Testis (tissue), 3 donors: ENCODE data around the gene ADAMTS13. TPM values are rescaled to one million over a fixed set of nuclear protein-coding genes. Genes with fewer than 3 reads are reported as not detected.
"Not testable (repeated sequence)": the region's sequence is repeated elsewhere in the genome, so short reads cannot be mapped to it uniquely, and the experiment has no call there.

Source experiments
- DNase-seq: peaks from one replicate; pipeline ENCODE4 v3.0.0-alpha.2; 2019
- H3K27ac ChIP-seq, 2 donors: fragments of 200-600 bp; sonication (generic); one replicate each; pipeline ENCODE4 v1.5.1; 2019
- H3K27me3 ChIP-seq: fragments of 200-600 bp; sonication (generic); one replicate; pipeline ENCODE4 v1.5.1; 2019
- H3K36me3 ChIP-seq: fragments of 200-600 bp; sonication (generic); one replicate; pipeline ENCODE4 v1.5.1; 2017; ENCODE audit warnings: low read depth; ENCODE audit errors: missing control alignments
- H3K4me1 ChIP-seq: fragments of 200-600 bp; sonication (generic); one replicate; pipeline ENCODE4 v1.5.1; 2019
- H3K4me3 ChIP-seq, 2 donors: fragments of 200-600 bp; sonication (generic); one replicate each; pipeline ENCODE4 v1.5.1; 2017 to 2019
- H3K9me3 ChIP-seq: fragments of 200-600 bp; sonication (generic); one replicate; pipeline ENCODE4 v1.5.1; 2017
- POLR2A ChIP-seq: fragments of 450-650 bp; IDR thresholded peaks from one replicate; pipeline ENCODE4 v1.6.1; 2017; ENCODE audit warnings: antibody characterized with exemption, mild to moderate bottlenecking, moderate library complexity
- WGBS, 2 donors: methylation state at CpG; one replicate each; pipeline ENCODE4 v1.1.5; 2018; 5-methylcytosine and 5-hydroxymethylcytosine counted together
- intact Hi-C: fragments of 100-400 bp; cut with DNase I; formaldehyde crosslinking; loops from one replicate; pipeline ENCODE4 v1.15.1; 2023; ENCODE audit warnings: low total_unique reads
- polyA plus RNA-seq: library from polyadenylated mRNA; stranded (reverse); fragments of 350-450 nt; fragmentation: Illumina TruSeq; extraction: RNeasy Lipid Tissue Mini Kit (QIAGEN cat#74804); gene quantifications from one replicate; pipeline ENCODE4 v1.2.3, GENCODE V29; 2014; ENCODE audit warnings: low read depth, low replicate concordance; ENCODE audit not compliant: insufficient read depth
- total RNA-seq, 2 donors: library from RNA; depleted of rRNA; stranded (reverse); fragments of >200 nt; gene quantifications; one replicate each; pipeline ENCODE4 v1.2.3, GENCODE V29; 2016
- TF ChIP-seq, protein P1 (sequence below), 3 experiments: fragments of 450-650 bp in 2 of 3; fragments of 200-600 bp in 1 of 3; sonication (generic) in 1 of 3; IDR thresholded peaks; one replicate each; pipeline ENCODE4 v1.5.1; 2016 to 2019; ENCODE audit warnings: antibody characterized with exemption in 3 of 3, mild to moderate bottlenecking in 2 of 3, moderate library complexity in 1 of 3

ADAMTS13 gene
- total and polyA plus RNA-seq, 3 donors from 2014 or later, result 15.4 to 21.2 (median 15.6) TPM

DNA sequence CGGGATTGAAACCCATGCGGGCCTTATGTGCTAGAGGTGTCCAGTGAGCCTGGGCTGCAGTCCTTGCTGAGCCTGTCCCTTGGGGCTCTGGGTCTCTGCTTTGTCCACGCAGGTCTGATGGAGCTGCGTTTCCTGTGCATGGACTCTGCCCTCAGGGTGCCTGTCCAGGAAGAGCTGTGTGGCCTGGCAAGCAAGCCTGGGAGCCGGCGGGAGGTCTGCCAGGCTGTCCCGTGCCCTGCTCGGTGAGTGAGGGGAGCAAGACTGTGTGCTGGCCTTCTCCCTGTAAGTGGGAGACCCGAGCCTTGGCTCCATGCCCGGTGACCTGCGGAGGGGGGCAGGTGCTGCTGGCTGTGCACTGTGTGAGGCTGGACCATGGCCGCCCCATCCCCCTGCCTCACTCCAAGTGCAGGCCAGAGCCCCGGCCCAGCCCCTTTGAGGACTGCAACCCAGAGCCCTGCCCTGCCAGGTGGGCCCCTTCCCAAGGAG, 26.4 kb downstream of the ADAMTS13 start:
- Histone ChIP-seq H3K9me3 (no peaks in the 10 kb centered on the region), H3K4me3 (no peak overlapping the region), H3K36me3 (no peaks in the 10 kb centered on the region), H3K27ac (no peak overlapping the region), H3K27me3 (no peaks in the 10 kb centered on the region), H3K4me1 (no peaks in the 10 kb centered on the region)
- WGBS, 2 donors, result 72 to 75% methylated on average over 8 to 10 of the region's 13 CpGs
- TF ChIP-seq POLR2A, result no peak
- TF ChIP-seq, protein P1, sequence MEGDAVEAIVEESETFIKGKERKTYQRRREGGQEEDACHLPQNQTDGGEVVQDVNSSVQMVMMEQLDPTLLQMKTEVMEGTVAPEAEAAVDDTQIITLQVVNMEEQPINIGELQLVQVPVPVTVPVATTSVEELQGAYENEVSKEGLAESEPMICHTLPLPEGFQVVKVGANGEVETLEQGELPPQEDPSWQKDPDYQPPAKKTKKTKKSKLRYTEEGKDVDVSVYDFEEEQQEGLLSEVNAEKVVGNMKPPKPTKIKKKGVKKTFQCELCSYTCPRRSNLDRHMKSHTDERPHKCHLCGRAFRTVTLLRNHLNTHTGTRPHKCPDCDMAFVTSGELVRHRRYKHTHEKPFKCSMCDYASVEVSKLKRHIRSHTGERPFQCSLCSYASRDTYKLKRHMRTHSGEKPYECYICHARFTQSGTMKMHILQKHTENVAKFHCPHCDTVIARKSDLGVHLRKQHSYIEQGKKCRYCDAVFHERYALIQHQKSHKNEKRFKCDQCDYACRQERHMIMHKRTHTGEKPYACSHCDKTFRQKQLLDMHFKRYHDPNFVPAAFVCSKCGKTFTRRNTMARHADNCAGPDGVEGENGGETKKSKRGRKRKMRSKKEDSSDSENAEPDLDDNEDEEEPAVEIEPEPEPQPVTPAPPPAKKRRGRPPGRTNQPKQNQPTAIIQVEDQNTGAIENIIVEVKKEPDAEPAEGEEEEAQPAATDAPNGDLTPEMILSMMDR (IDR thresholded peaks at IDR 0.05), result no peak
- no peak for DNase-seq
- intact Hi-C loops, result no loop called here

DNA sequence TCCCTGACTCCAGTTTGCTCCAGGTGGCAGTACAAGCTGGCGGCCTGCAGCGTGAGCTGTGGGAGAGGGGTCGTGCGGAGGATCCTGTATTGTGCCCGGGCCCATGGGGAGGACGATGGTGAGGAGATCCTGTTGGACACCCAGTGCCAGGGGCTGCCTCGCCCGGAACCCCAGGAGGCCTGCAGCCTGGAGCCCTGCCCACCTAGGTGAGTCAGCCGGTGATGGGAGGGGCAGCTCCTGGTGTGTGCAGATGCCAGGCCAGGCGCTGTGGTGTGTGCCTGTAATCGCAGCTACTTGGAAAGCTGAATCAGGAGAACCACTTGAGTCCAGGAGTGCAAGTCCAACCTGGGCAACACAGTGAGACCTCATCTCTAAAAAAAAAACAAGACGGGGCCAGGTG, 27.6 kb downstream of the ADAMTS13 start:
- no peak for TF ChIP-seq POLR2A
- TF ChIP-seq, protein P1 (IDR thresholded peaks at IDR 0.05), result no peak
- WGBS, 2 donors, result 95 to 100% methylated on average over 5 to 12 of the region's 12 CpGs
- intact Hi-C loops, result no loop called here
- Histone ChIP-seq H3K36me3 (no peaks in the 10 kb centered on the region), H3K27me3 (no peaks in the 10 kb centered on the region), H3K4me1 (no peaks in the 10 kb centered on the region), H3K27ac (no peak overlapping the region), H3K4me3 (no peak overlapping the region), H3K9me3 (no peaks in the 10 kb centered on the region)
- DNase-seq, result no peak

DNA sequence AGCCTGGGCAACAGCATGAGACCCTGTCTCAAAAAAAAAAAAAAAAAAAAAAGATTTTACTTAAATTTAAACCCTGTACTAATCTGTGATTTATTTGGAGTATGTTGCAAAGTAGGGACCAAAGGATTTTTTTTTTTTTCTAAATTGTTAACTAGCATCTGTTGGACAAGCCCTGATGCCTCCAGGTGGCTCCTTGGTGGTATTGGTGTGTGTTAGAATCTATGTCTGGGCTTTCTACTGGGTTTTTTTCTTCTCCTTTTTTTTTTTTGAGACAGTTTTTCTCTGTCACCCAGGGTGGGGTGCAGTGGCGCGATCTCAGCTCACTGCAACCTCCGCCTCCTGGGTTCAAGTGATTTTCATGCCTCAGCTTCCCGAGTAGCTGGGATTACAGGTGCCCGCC, 29.7 kb downstream of the ADAMTS13 start:
- H3K4me1 ChIP-seq, H3K27ac ChIP-seq, H3K36me3 ChIP-seq, DNase-seq, H3K27me3 ChIP-seq, H3K4me3 ChIP-seq, intact Hi-C loops, H3K9me3 ChIP-seq: not testable (repeated sequence)
- 95 to 100% methylated on average over 5 of the region's 5 CpGs for whole genome bisulfite sequencing, 2 donors

DNA sequence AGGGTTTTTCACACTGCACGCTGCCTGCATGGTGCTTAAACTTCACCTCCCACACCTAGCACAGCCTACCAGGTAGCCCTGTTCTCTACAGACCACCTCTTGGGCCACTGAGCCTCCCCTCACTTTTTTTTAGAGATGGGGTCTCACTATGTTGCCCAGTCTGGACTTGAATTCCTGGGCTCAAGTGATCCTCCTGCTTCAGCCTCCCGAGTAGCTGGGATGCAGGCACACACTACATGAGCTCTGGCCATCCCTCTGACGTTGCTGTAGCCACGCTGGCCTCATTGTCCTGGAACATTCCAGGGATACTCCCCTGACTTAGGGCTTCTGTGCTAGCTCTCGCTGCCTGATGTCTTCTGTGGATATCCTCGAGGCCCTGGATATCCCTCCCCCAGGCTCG, 30.4 kb downstream of the ADAMTS13 start:
- TF ChIP-seq POLR2A, result no peak
- TF ChIP-seq, protein P1 (IDR thresholded peaks at IDR 0.05), result no peak
- H3K27ac ChIP-seq, result no peak overlapping the region
- H3K36me3 ChIP-seq, result no peaks in the 10 kb centered on the region
- no peaks in the 10 kb centered on the region for H3K9me3 ChIP-seq
- intact Hi-C loops, result no loop called here
- 82 to 89% methylated on average over 7 of the region's 7 CpGs for WGBS, 2 donors
- no peak overlapping the region for H3K4me3 ChIP-seq
- DNase-seq, result no peak
- no peaks in the 10 kb centered on the region for H3K4me1 ChIP-seq
- H3K27me3 ChIP-seq, result no peaks in the 10 kb centered on the region

DNA sequence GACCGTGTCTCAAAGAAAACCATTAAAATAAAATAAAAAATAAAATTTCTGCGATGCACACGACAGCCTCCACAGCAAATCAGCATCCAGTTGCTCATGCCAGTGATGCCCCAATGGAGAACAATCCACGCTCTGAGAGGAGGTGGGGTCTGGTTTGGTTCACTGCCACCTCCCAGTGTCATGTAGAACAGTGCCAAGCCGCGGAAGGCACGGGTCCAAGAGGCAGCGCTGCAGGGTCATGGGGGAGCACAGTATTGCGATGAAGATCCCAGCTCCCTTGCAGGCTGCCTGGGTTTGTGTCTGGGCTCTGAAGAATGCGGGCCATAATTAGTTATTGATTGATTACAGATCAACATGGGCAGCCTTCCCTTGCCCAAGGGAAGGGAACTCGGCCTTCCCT, 31.5 kb downstream of the ADAMTS13 start:
- Histone ChIP-seq H3K4me3 (no peak overlapping the region), H3K27me3 (no peaks in the 10 kb centered on the region), H3K36me3 (no peaks in the 10 kb centered on the region), H3K27ac (no peak overlapping the region), H3K4me1 (no peaks in the 10 kb centered on the region), H3K9me3 (no peaks in the 10 kb centered on the region)
- no peak for TF ChIP-seq POLR2A
- TF ChIP-seq, protein P1 (IDR thresholded peaks at IDR 0.05), result no peak
- no peak for DNase-seq
- 87 to 88% methylated on average over 11 of the region's 11 CpGs for WGBS, 2 donors
- intact Hi-C loops, result no loop called here
